DMS153 treated with DMSO at 0.1 percent for 48 hours (cell line): ENCODE data around the gene PRORP.
"Not testable (repeated sequence)": the region's sequence is repeated elsewhere in the genome, so short reads cannot be mapped to it uniquely, and the experiment has no call there.

Experiments
- DNase-seq: peaks from one replicate; lab custom pipeline; 2025; ENCODE audit not compliant: unreplicated experiment; lab: John Stamatoyannopoulos, UW

The PRORP gene

DNA sequence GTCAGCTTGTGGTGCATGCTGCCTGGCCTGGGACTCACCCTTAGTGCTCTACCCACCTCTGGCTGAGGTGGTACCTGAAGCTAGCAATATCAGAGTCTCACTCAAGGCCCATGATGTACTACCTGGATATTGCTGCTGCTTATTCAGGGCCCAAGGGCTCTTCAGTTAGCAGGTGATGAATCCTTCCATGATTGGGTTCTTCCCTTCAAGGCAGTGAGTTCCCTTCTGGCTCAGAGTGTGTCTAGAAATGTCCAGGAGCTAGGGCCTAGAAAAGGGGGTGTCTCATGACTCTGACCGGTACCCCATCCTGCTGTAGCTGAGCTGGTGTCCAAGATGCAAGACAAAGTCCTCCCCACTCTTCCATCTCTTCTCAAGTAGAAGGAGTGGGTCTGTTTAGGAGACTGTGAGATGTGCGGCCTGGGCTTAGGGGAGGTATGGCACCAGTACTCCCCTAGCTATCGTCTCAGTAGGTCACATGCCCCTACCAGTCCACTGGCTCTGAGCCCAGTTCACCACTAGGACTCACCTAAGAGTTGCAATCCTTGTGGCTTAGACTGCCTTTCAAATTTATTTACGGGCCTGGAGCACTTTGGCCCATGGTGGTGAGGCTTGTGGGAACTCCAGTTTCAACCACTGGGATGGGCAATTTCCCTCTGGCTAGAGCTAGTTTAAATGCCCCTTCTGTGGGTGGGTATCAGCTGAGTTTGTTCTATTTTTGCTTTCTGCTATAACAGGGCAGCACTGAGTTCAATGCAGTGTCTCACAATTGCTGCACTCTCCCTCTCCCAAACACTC lies 12.2 kb downstream of the PRORP start:
- DNase-seq = no peak

DNA sequence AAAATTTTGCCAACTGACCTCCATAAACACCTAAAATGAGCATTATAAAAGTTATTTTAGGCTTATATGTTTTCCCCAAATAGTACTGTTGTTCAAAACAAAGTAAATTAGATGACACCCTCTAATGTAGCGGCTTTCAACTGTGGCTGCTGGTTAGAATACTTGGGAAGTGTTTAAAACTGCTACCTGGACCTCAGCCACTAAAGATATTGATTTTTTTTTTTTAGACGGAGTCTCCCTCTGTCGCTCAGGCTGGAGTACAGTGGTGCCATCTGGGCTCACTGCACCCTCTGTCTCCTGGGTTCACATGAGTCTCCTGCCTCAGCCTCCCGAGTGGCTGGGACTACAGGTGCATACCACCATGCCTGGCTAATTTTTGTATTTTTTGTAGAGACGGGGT lies 16.2 kb downstream of the PRORP start:
- no peak for DNase-seq

DNA sequence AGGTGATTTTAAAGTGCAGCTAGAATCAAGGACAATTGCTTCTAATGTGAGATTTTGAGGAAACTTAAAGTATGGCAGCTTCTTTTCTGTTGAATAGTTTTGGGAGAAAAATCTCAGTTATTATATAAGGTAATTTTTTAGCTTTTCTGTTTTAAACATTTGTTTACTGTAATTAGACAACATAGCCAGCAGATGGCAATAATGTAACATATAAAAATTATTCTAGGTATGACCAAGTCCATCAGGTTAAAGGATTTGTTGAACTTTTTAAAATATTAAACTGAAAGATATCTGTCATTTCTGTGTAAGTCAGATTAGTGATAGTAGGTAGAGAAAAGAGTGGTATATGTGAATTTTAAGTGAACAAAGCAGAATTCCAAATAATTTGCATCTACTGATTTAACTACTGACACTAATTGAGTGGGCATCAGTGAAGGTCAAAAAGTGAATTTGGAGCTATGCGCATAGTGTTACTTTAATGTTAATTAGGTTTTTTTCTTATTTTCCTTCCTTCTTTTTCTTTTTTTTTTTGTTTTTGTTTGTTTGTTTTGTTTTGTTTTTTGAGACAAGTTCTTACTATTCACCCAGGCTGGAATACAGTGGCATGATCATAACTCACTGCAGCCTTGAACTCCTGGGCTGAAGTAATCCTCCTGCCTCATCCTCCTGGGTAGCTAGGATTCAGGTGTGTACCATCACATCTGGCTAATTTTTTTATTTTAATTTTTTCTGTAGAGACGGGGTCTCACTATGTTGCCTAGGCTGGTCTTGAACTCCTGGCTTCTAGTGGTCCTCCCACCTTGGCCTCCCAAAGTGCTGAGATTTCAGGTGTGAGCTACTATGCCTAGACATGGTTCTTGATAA lies 18.6 kb downstream of the PRORP start:
- DNase-seq = peak; percentile 18

DNA sequence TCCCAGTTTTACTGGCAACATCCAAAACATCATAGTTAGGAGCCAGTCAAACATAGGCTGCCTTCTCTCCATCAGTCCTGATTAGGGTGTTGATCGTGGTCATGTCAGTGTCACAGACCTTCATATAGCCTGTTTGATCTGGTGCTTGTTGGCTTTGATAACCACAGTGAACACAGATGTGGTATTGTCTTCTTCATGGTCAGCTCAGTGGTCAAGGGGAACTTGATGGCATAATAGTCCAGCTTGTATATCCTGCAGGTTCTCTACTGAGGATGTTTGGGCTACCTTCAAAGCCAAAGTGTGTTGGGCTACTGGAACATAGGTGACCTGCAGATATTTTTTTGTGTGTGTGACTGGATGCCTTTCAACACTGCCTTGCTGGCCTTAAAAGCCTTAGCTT lies 21.7 kb downstream of the PRORP start:
- DNase-seq = no peak

DNA sequence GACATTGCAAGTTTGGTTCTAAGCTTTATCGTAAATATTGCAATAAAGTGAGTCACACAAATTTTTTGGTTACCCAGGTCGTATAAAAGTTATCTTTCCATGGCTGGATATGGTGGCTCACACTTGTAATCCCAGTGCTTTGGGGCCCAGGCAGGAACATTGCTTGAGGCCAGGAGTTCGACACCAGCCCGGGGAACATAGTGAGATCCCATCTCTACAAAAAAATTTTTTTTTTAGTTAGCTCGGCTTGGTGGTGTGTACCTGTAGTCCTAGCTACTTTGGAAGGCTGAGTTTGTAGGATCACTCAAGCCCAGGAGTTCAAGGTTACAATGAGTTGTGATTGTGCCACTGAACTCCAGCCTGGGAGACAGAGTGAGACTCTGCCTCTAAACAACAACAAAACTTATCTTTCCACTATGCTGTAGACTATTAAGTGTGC lies 24.4 kb downstream of the PRORP start:
- DNase-seq = no peak

DNA sequence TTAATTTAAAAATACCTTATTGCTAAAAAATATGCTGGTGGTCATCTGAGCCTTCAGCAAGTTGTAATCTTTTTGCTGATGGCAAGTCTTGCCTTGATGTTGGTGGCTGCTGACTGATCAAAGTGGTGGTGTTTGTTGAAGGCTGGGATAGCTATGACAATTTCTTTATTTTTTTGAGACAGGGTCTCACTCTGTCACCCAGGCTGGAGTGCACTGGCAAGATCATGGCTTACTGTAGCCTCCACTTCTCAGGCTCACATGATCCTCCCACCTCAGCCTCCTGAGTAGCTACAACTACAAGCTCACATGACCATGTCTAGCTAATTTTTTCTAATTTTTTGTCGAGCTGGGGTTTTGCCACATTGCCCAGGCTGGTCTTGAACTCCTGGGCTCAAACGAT lies 24.8 kb downstream of the PRORP start:
- no peak for DNase-seq

DNA sequence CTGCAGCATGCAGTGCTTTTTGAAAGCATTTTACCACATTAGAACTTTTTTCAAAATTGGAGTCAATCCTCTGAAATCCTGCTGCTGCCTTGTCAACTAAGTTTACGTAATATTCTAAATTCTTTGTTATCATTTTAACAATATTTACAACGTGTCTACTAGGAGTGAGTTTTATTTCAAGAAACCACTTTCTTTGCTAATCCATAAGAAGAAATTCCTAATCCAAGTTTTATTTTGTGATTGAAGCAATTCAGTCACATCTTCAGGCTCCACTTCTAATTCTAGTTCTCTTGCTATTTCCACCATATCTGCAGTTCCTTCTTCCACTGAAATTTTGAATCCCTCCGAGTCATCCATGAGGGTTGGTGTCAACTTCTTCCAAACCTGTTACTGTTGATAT lies 25.4 kb downstream of the PRORP start:
- DNase-seq = no peak

DNA sequence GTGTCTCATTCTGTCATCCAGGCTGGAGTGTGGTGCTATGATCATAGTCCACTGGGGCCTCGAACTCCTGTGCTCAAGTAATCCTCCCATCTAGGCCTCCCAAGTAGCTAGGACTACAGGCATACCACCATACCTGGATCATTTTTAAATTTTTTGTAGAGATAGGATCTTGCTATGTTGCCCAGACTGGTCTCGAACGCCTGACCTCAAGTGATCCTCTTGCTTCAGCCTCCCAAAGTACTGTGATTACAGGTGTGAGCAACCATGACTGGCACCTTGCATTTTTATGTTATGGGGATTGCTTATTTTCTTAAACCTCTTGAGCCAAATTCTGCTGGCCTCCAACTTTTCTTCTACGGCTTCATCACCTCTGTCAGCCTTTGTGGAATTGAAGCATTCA lies 26.9 kb downstream of the PRORP start:
- DNase-seq = no peak

DNA sequence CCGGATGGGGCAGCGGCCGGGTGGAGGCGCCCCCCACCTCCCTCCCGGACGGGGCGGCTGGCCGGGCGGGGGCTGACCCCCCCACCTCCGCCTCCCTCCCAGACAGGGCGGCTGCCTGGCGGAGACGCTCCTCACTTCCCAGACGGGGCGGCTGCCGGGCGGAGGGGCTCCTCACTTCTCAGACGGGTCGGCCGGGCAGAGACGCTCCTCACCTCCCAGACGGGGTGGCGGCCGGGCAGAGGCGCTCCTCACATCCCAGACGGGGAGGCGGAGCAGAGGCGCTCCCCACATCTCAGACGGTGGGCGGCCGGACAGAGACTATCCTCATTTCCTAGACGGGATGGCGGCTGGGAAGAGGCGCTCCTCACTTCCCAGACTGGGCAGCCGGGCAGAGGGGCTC lies 30.2 kb downstream of the PRORP start:
- not testable (repeated sequence) for DNase-seq

DNA sequence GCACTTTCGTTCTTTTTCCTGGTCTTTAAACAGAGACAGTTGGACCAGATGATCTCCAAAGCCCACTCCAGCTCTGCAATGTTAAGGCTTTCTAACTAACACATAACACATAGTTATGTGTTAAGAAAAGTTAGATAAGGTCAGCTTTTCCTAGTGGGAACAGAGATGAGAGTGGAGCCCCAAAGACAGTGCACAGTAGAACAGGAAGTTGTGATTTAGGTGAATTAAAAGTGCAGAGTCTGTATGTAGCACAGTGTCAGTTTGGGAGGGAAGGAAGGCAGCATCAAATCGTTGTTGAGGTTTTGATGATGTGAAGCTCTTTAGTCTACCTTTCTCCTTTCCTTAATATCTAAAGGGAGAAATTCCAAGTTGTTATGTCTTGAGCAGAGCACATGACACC lies 31.7 kb downstream of the PRORP start:
- DNase-seq = no peak

DNA sequence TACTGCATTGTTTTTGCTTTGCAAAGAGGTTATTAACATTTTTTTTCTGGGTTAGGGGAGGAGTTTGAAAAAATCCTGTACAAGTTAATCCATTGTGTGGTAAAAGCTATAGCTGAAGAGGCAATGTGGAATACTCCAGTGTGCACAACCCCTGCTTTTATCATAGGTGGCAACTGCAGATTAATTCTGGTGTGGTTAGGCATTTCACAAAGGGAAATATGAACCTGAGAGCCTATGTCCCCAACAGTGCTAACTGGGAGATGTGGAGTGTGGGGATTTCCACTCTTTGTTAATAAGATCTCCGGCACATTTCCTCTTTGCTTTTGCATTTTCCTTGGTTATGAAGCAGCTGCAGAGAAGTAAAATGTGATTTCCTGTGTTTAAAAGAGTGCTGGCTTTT lies 33.6 kb downstream of the PRORP start:
- no peak for DNase-seq

DNA sequence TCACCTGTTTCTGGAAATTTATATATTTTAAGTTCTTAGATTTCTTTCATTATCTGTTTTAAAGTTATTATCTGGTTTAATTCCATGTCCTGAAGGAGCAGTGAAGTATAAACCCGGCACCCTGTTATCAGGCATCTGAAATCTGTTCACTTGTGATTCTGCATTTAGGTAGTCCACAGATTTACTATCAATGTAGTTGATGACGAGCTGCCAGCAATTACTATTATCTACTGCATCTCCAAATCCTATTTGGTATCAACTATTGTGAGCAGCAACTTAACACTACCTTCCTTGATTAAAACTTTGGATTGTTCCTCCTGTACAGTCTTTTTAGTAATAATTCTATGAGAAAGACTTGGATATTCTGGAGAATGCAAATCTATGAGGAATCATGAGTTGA lies 36.1 kb downstream of the PRORP start:
- DNase-seq = no peak

DNA sequence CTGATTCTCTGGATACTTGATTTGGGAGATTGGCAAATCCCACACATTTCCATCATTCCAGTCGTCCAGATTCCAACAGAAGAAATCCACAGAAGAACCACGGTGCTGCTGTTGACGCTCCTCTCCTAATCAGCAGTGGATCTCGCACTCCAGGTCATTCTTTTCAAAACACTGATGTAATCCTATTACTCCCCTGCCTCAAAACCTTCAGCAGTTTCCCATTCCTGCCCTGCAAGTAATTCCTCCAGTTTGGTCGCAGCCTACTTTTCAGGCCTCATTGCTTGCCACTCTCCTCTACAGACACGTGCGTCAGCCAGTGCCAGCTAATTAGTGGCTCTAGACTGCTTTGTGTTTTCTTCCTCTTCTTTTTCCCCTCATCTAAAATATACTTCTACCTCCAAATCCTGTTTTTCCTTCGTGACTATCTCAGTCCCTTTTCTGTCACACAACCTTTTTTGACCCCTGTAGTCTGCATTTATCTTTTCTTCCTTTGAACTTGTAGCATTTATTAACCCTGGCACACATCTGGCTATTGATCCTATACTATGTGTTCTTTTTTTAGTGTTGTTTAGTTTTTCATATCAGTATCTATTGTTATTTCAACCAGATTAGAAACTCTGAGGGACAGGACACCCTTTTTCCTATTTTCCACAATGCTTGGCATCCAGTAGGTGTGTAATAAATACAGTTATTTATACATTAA lies 36.8 kb downstream of the PRORP start:
- DNase-seq = no peak

DNA sequence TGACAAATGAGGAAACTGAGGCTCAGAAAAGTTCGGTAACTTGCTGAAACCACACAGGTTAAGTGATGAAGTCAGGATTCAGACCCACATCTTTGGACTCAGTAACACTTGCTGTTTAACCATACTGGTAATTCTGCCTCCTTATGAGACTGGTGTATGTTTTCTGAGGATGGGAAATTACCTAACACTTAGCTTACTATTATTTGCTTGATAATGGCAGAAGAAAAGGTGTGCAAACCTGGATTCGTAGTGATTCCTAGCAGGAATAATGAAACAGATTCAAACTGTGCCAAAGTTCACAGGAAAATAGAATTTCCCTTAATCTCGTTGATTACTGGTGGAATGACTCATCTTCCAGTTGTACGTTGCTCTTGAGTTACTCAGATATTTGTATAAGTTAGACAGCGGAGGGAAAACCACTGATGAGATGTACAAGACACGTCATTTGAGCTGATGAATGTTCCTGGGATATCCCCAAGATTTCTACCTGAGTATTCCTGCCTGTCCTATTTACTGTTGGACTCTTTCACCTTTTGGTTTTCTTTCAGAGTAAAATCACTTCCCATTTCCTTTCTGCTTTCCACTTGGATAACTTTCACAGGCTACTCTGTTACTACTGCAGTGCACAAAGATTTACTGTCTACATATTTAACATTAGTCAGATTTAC lies 37.5 kb downstream of the PRORP start:
- no peak for DNase-seq

DNA sequence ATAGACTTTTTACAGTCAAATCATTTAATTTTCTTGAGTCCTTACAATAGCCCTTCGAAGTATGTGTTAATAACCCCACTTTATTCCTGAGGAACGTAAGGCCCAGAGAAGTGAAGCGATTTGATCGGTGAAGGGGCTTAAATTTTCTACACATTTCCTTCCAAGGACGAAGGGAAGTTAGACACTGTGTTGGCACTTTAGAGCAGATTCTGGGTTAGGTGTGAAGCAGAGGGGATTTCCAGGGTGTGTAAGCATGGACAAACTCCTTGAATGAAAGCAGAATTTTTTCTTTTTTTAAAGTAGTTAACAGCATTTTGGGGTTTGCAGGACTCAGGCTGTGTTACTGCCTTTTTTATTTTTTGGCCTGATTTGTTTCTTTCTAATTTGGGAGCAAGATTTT lies 38.9 kb downstream of the PRORP start:
- no peak for DNase-seq

DNA sequence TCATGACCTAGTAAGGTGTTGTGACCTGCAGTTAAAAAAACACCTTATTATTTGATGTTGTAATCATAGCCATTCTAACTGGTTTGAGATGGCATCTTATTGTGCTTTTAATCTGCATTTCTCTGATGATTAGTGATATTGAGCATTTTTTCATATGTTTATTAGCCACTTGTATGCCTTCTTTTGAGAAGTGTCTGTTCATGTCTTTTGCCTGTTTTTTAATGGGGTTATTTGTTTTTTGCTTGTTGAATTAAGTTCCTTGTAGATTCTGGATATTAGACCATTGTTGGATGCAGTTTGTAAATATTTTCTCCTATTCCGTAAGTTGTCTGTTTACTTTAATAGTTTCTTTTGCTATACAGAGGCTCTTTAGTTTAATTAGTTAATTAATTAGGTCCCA lies 41.0 kb downstream of the PRORP start:
- no peak for DNase-seq

DNA sequence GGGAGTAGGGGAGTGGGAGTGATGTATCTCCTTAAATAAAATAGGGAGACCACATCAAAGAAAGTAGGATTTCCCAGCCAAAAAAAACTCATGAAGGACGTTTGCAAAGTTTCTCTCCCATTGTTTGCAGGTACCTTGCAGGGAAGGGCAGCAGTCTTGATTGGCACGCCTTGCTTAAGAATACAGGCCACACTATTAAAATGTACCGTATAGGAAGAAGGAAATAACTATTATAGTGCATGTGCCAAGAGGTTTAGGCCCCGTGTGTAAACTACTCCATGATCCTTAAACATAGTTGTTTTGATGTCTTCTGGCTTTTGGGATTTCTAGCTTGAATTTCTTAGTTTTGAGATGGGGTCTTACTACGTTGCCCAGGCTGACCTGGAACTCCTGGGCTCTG lies 42.5 kb downstream of the PRORP start:
- no peak for DNase-seq

DNA sequence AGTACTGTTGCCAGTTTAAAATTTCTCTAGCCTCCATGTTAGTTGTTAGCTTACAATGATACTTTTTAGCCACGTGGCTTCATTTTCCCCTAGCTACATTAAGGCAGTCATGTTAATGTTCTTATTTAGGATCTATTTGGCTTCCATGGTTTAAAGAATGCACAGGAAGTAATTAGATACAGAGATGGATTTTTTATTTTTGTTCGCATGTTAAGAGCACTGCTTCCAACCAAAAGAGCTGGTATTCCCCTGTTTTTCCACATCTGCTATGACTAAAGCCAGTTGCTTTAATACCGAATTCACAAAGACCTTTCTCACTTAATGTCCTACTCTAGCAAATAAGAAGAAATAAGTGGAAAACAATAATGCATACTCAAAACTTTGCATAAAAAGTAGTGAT lies 45.1 kb downstream of the PRORP start:
- DNase-seq = no peak
